ENCODE data around the gene MARK2.
"Not testable (repeated sequence)": the region's sequence is repeated elsewhere in the genome, so short reads cannot be mapped to it uniquely, and the experiment has no call there.

Gene MARK2

GRCh38 chr11:63858628-63859550 is 20.0 kb downstream of the MARK2 start:
- no peak for FAIRE-seq

- FAIRE-seq = no peak
These were observed 24.0 kb downstream of the MARK2 start for GRCh38 chr11:63862923-63863322.

- FAIRE-seq = not testable (repeated sequence)
These were observed 24.7 kb downstream of the MARK2 start for GRCh38 chr11:63863620-63864019.

- FAIRE-seq = no peak
These were observed 27.3 kb downstream of the MARK2 start for GRCh38 chr11:63866211-63866610.

GRCh38 chr11:63867511-63867910 is 28.6 kb downstream of the MARK2 start:
- FAIRE-seq = no peak

GRCh38 chr11:63868399-63869064 is 29.6 kb downstream of the MARK2 start:
- FAIRE-seq = no peak

GRCh38 chr11:63869171-63869591 is 30.3 kb downstream of the MARK2 start:
- no peak for FAIRE-seq

GRCh38 chr11:63869683-63870082 is 30.8 kb downstream of the MARK2 start:
- FAIRE-seq = no peak

GRCh38 chr11:63870351-63871140 is 31.6 kb downstream of the MARK2 start:
- FAIRE-seq = no peak

GRCh38 chr11:63871962-63872799 is 33.3 kb downstream of the MARK2 start:
- no peak for FAIRE-seq

- FAIRE-seq = no peak
These were observed 33.9 kb downstream of the MARK2 start for GRCh38 chr11:63872800-63873197.

- no peak for FAIRE-seq
These were observed 34.4 kb downstream of the MARK2 start for GRCh38 chr11:63873311-63873710.

- FAIRE-seq = no peak
These were observed 35.6 kb downstream of the MARK2 start for GRCh38 chr11:63874511-63874910.

- no peak for FAIRE-seq
These were observed 36.7 kb downstream of the MARK2 start for GRCh38 chr11:63875506-63876065.

- no peak for FAIRE-seq
These were observed 37.7 kb downstream of the MARK2 start for GRCh38 chr11:63876616-63877015.

- FAIRE-seq = no peak
These were observed 38.8 kb downstream of the MARK2 start for GRCh38 chr11:63877658-63878241.

GRCh38 chr11:63879598-63880402 is 40.9 kb downstream of the MARK2 start:
- no peak for FAIRE-seq

GRCh38 chr11:63880403-63880790 is 41.5 kb downstream of the MARK2 start:
- no peak for FAIRE-seq

GRCh38 chr11:63882555-63883242 is 43.8 kb downstream of the MARK2 start:
- no peak for FAIRE-seq

GRCh38 chr11:63883791-63884190 is 44.9 kb downstream of the MARK2 start:
- no peak for FAIRE-seq
